ENCODE results near the gene PITPNM3. TPM values are rescaled to one million over a fixed set of nuclear protein-coding genes. Genes with fewer than 3 reads are reported as not detected.
A peak's percentile ranks its signal among the peaks of the same experiment; 100 is the strongest.

Gene PITPNM3
- total RNA-seq, 2 experiments from 2014 or later, result 0.69 to 0.72 TPM

GRCh38 chr17:6591599-6592158 lies 35.3 kb upstream of the PITPNM3 start:
- Mint-ChIP-seq H3K36me3 (ENCODE audit: low read depth) (peaks cover 58% of the 10 kb centered on the region), H3K27ac (no peak overlapping the region), H3K4me3 (no peak overlapping the region), H3K9me3 (ENCODE audit: low read depth) (no peaks in the 10 kb centered on the region), H3K27me3 (no peaks in the 10 kb centered on the region), H3K4me1 (no peaks in the 10 kb centered on the region)
- POLR2A ChIA-PET, result interaction anchor here (0.6 kb wide), 1 partner anchor 25 kb away, joined by 3 read pairs; no protein-coding TSS in a partner anchor
- ATAC-seq (no peak), DNase-seq (no peak)
- CTCF ChIA-PET, result no interaction called here
- intact Hi-C loops (cut with DNase I, micrococcal nuclease), result no loop called here

DNA sequence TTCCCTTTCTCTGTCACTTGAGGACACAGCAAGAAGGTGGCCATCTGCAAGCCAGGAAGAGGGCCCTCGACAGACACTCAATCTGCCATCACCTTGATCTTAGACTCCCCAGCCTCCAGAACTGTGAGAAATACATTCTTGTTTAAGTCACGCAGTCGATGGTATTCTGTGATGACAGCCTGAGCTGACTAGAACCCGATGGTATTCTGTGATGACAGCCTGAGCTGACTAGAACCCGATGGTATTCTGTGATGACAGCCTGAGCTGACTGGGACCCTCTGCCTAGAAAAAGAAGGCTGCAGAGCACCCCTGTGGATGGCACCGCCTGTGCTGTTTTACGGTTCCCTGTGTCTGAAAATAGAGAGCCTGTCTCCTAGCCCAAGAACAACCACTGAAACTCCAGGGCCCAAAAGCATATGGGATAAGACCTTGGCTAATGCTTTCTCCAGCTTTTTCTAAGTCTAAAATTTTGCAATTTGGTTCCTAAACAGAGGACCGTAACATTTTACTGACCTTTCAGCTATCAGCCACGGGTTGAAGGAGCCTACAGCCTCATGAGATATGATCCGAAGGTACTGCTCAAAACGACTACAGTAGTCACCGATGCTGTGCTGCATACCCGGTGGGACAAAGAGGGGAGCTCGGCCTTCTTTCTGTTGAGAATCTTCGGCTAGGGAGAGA lies 33.1 kb upstream of the PITPNM3 start:
- peaks cover 6% of the 10 kb centered on the region for H3K9me3 Mint-ChIP-seq (ENCODE audit: low read depth)
- no peak overlapping the region for H3K27ac Mint-ChIP-seq
- ATAC-seq (no peak), DNase-seq (no peak)
- CTCF ChIA-PET, result interaction anchor here (0.6 to 0.7 kb wide), 2 partner anchors 20 to 883 kb away, joined by 3 read pairs; no protein-coding TSS in a partner anchor
- POLR2A ChIA-PET, result no interaction called here
- intact Hi-C loops (cut with DNase I, micrococcal nuclease), result no loop called here
- H3K27me3 Mint-ChIP-seq, result no peaks in the 10 kb centered on the region
- H3K4me3 Mint-ChIP-seq, result no peak overlapping the region
- H3K4me1 Mint-ChIP-seq, result no peaks in the 10 kb centered on the region
- H3K36me3 Mint-ChIP-seq (ENCODE audit: low read depth), result peaks cover 68% of the 10 kb centered on the region

DNA sequence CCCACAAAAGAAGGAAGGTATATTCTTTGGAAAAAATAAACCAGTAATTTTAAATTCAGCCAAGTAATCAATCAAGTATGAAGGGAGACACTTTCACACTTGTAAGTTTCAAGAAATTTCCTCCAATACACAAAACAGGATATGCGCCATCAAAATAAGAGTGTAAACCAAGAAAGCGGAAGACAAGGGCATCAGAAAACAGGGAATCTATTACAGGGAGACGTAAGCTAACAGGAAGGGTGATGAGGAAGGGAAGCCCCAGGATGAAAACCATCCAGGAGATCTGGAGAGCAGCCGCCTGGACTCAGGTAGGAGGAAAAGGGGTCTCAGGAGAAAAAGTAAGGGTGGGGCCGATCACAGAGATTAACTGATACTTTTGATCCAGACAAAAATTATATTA lies 31.8 kb upstream of the PITPNM3 start:
- Mint-ChIP-seq H3K4me1 (no peaks in the 10 kb centered on the region), H3K4me3 (no peak overlapping the region), H3K27me3 (no peaks in the 10 kb centered on the region), H3K9me3 (ENCODE audit: low read depth) (peaks cover 11% of the 10 kb centered on the region), H3K27ac (no peak overlapping the region), H3K36me3 (ENCODE audit: low read depth) (peaks cover 74% of the 10 kb centered on the region)
- ATAC-seq (no peak), DNase-seq (no peak)
- ChIA-PET POLR2A (no interaction called here), CTCF (no interaction called here)
- intact Hi-C loops (cut with DNase I, micrococcal nuclease), result no loop called here

DNA sequence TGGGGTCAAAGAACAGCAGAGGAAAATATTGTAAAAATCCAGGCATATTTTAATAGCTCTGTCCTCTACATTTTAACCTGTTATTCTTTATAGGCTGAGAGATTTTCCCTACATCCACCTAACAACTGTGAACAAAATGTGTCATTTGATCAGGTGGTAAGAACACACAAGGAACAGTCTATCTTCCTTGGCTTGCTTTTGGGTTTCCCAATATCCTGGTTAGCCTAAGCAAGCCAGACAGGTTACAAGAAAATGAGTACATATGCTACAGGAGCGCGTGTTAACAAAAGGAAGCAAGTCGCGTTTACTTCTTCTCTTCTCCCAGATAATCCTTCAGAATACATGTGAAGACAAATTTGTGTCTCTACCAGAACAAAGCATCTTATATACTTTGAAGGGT lies 31.0 kb upstream of the PITPNM3 start:
- ATAC-seq, result no peak
- ChIA-PET CTCF (interaction anchor here (1.4 kb wide), 1 partner anchor 10 kb away, joined by 3 read pairs; no protein-coding TSS in a partner anchor), POLR2A (no interaction called here)
- no peak overlapping the region for H3K27ac Mint-ChIP-seq
- no peak for DNase-seq
- H3K4me3 Mint-ChIP-seq, result no peak overlapping the region
- no peaks in the 10 kb centered on the region for H3K4me1 Mint-ChIP-seq
- H3K27me3 Mint-ChIP-seq, result no peaks in the 10 kb centered on the region
- H3K9me3 Mint-ChIP-seq (ENCODE audit: low read depth), result peaks cover 11% of the 10 kb centered on the region
- intact Hi-C loops (cut with DNase I, micrococcal nuclease), result no loop called here
- H3K36me3 Mint-ChIP-seq (ENCODE audit: low read depth), result peaks cover 78% of the 10 kb centered on the region

DNA sequence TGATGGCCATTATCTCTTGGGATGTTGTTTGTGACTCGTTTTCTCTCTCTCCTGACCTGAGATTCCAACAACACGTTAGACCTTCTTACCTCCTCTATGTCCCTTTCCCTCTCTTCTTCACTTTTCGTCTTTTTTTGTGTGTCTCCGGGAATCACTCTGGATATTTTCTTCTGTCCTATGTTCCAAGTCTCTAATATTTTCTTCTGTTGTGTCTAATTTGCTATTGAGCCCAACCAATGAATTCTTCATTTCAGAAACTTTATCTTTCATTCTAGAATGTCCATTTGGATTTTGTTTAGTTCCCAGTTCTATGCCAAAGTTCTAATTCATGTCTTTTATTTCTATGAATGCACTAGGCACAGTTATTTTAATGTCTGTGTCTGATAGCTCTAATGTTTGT lies 27.1 kb upstream of the PITPNM3 start:
- ATAC-seq (no peak), DNase-seq (no peak)
- CTCF ChIA-PET, result interaction anchor here (0.9 to 1.2 kb wide), 2 partner anchors 14 to 104 kb away, joined by 3 read pairs; no protein-coding TSS in a partner anchor
- Mint-ChIP-seq H3K9me3 (ENCODE audit: low read depth) (peaks cover 11% of the 10 kb centered on the region), H3K4me3 (no peak overlapping the region), H3K4me1 (no peaks in the 10 kb centered on the region), H3K27ac (no peak overlapping the region), H3K36me3 (ENCODE audit: low read depth) (peaks cover 57% of the 10 kb centered on the region), H3K27me3 (no peaks in the 10 kb centered on the region)
- POLR2A ChIA-PET, result no interaction called here
- intact Hi-C loops (cut with DNase I, micrococcal nuclease), result no loop called here

GRCh38 chr17:6580625-6581024 lies 24.3 kb upstream of the PITPNM3 start:
- H3K36me3 Mint-ChIP-seq (ENCODE audit: low read depth), result peaks cover 44% of the 10 kb centered on the region
- H3K4me3 Mint-ChIP-seq, result no peak overlapping the region
- no peak overlapping the region for H3K27ac Mint-ChIP-seq
- peaks cover 4% of the 10 kb centered on the region for H3K4me1 Mint-ChIP-seq
- ChIA-PET CTCF (no interaction called here), POLR2A (no interaction called here)
- H3K9me3 Mint-ChIP-seq (ENCODE audit: low read depth), result peaks cover 7% of the 10 kb centered on the region
- ATAC-seq, result no peak
- no peak for DNase-seq
- H3K27me3 Mint-ChIP-seq, result no peaks in the 10 kb centered on the region
- intact Hi-C loops (cut with DNase I, micrococcal nuclease), result no loop called here

- H3K4me1 Mint-ChIP-seq, result peaks cover 13% of the 10 kb centered on the region
- CTCF ChIA-PET, result no interaction called here
- no peak for DNase-seq
- peaks cover 30% of the 10 kb centered on the region for H3K36me3 Mint-ChIP-seq (ENCODE audit: low read depth)
- ATAC-seq, result no peak
- no peak overlapping the region for H3K4me3 Mint-ChIP-seq
- H3K27ac Mint-ChIP-seq, result no peak overlapping the region
- peaks cover 3% of the 10 kb centered on the region for H3K9me3 Mint-ChIP-seq (ENCODE audit: low read depth)
- POLR2A ChIA-PET, result no interaction called here
- H3K27me3 Mint-ChIP-seq, result no peaks in the 10 kb centered on the region
- intact Hi-C loops (cut with DNase I, micrococcal nuclease), result no loop called here
Observed at GRCh38 chr17:6578491-6578890, 22.1 kb upstream of the PITPNM3 start.

DNA sequence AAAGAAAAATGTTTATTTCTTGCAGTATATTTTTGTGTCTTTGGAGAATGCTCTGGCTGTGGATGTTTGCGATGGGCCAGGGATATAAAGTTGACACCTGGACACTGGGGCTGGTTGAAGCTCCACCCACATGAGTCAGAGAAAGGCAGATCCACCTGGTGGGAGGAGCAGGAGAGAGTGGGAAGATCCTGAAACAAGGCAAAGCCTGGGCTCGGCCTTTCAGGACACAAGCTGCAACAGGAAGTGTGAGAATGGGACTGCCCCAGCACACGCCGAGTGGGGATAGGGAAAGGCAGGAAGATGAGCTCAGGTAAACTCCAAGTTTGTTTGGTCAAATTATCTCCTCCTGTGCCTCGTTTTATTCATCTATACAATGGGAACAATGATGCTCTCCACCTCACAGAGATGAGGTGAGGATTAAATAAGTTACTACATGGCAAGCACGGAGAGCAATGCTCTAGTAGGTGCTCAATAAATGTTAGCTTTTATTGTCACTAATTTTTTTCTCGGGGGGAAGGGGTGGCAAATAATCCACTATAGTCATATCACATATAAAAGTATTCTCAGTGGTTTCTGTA lies 21.4 kb upstream of the PITPNM3 start:
- Mint-ChIP-seq H3K27me3 (no peaks in the 10 kb centered on the region), H3K27ac (no peak overlapping the region), H3K4me3 (no peak overlapping the region), H3K4me1 (peaks cover 13% of the 10 kb centered on the region), H3K9me3 (ENCODE audit: low read depth) (no peaks in the 10 kb centered on the region), H3K36me3 (ENCODE audit: low read depth) (peaks cover 22% of the 10 kb centered on the region)
- no peak for ATAC-seq
- intact Hi-C loops (cut with DNase I, micrococcal nuclease), result no loop called here
- POLR2A ChIA-PET, result no interaction called here
- CTCF ChIA-PET, result interaction anchor here (0.9 to 1.0 kb wide), 2 partner anchors 9 to 104 kb away, joined by 3 read pairs; no protein-coding TSS in a partner anchor
- DNase-seq, result no peak

DNA sequence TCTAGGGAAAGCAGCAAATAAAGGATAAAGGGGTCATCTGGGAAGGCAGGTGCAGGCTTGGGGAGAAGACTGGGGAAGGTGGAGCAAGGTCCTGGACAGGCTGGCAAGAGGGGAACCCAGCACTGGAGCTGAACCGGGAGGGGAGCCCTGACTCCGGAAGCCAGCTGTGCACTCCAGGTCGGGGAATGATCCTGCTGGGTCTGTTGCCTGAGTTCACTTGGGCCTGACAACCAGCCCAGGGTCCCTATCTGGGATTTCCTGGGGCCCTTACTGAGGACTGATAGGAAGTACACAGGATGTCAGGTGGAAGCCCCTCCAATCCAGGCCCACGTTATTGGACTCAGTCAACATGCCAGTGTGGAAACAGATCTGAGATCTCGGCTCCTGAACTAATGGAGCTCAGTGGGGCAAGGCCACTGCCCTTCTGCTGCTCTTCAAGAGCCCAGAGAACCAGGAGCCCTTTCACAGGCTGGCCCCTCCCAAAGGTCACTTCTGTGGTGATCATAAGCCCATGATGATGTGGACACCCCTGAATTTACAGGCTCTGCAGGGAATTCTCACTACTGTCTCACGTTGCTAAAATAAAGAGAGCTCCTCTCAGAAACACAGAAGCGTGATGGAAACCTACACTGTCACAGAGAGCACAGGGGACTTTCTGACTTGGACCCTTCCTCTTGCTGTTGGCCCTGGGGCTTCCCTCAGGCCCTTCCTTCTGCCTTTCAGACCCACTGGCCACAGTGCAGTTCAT lies 19.9 kb upstream of the PITPNM3 start:
- peaks cover 17% of the 10 kb centered on the region for H3K36me3 Mint-ChIP-seq (ENCODE audit: low read depth)
- H3K27ac Mint-ChIP-seq, result peak overlapping the region; percentile 17
- H3K4me3 Mint-ChIP-seq, result no peak overlapping the region
- H3K9me3 Mint-ChIP-seq (ENCODE audit: low read depth), result no peaks in the 10 kb centered on the region
- no peak for DNase-seq
- intact Hi-C loops (cut with DNase I, micrococcal nuclease), result no loop called here
- POLR2A ChIA-PET, result no interaction called here
- no peaks in the 10 kb centered on the region for H3K27me3 Mint-ChIP-seq
- CTCF ChIA-PET, result no interaction called here
- ATAC-seq, result no peak
- H3K4me1 Mint-ChIP-seq, result peaks cover 13% of the 10 kb centered on the region

GRCh38 chr17:6575596-6575988 lies 19.2 kb upstream of the PITPNM3 start:
- H3K27ac Mint-ChIP-seq, result peak overlapping the region; percentile 61
- CTCF ChIA-PET, result no interaction called here
- POLR2A ChIA-PET, result no interaction called here

DNA sequence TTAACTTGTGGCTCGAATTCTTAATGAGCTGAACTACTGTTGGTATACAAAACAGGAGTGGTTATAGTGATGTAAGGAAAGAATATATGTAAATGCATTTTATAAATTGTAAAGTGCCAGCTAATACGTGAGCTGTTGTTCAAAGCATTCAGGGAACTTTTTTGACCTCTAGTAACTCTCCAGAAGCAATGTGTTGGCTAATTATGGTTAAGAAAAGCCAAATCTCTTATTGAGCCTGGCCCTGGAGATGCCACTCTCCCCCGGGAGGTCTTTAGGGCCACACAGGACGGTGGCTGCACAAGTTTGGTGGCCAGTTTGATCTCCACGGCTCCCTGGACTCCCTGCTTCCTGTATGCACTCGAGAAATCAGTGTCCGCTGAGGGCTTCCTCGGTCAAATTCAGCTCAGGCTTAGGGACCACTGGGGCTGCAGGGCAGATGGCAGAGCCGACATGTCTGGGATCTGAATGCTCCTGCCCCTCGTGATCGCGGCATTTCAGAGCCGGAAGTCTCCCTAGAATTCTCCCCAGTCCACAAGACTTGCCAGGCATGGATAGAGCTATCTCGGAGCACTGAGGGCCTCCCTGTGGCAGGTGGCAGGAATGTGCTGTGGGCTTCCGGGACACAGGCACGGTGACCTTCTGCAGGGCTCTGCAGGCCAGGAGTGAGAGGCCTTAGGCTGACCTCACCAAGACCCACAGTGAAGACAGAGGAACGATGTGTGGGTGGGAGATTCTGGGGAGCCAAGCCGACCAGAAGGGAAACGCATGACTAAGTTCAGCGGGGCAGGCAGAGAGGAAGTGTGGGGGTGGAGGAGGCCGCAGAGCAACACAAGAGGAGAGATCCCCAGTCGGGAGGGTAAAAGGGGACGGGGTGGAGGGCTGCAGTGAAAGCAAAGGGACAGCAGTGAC lies 18.6 kb upstream of the PITPNM3 start:
- POLR2A ChIA-PET, result no interaction called here
- DNase-seq, result peak; percentile 75

More at GRCh38 chr17:6575596-6575988, 19.2 kb upstream of the PITPNM3 start:
- ATAC-seq, result peak; percentile 52
- peaks cover 17% of the 10 kb centered on the region for H3K36me3 Mint-ChIP-seq (ENCODE audit: low read depth)
- intact Hi-C loops (cut with DNase I, micrococcal nuclease), result no loop called here
- peaks cover 13% of the 10 kb centered on the region for H3K4me1 Mint-ChIP-seq
- no peak for DNase-seq
- no peak overlapping the region for H3K4me3 Mint-ChIP-seq
- H3K27me3 Mint-ChIP-seq, result no peaks in the 10 kb centered on the region
- no peaks in the 10 kb centered on the region for H3K9me3 Mint-ChIP-seq (ENCODE audit: low read depth)

More for the DNA sequence above, 18.6 kb upstream of the PITPNM3 start:
- intact Hi-C loops (cut with DNase I, micrococcal nuclease), result no loop called here
- peak overlapping the region; percentile 61 for H3K27ac Mint-ChIP-seq
- H3K4me1 Mint-ChIP-seq, result peaks cover 13% of the 10 kb centered on the region
- peak overlapping the region; percentile 2 for H3K4me3 Mint-ChIP-seq
- CTCF ChIA-PET, result interaction anchor here (1.3 kb wide), 1 partner anchor 103 kb away, joined by 3 read pairs; no protein-coding TSS in a partner anchor
- no peaks in the 10 kb centered on the region for H3K9me3 Mint-ChIP-seq (ENCODE audit: low read depth)
- no peaks in the 10 kb centered on the region for H3K27me3 Mint-ChIP-seq
- peak; percentile 91 for ATAC-seq
- H3K36me3 Mint-ChIP-seq (ENCODE audit: low read depth), result peaks cover 17% of the 10 kb centered on the region
